ENCODE results near the gene SAMD4B. TPM values are rescaled to one million over a fixed set of nuclear protein-coding genes. Genes with fewer than 3 reads are reported as not detected.

The SAMD4B gene
- total RNA-seq, 1 experiment from 2014 or later, result 135 TPM

DNA sequence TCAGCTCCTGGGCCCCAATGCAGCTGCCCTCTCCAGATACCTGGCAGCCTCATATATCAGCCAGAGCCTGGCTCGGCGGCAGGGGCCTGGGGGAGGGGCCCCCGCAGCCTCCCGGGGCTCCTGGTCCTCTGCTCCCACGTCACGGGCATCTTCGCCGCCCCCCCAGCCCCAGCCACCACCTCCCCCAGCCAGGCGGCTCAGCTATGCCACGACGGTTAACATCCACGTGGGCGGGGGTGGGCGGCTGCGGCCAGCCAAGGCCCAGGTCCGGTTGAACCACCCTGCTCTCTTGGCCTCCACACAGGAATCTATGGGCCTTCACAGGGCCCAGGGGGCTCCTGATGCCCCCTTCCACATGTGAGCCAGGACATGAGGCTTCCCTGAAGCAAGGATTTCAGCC is 82.7 kb downstream of the SAMD4B start:
- no peak overlapping the region; a peak in 1 of 7 replicates for H3K27ac Mint-ChIP-seq
- no peak overlapping the region for H2BK5ac ChIP-seq (ENCODE audit: insufficient read length, low read length)
- TF ChIP-seq, protein P1, sequence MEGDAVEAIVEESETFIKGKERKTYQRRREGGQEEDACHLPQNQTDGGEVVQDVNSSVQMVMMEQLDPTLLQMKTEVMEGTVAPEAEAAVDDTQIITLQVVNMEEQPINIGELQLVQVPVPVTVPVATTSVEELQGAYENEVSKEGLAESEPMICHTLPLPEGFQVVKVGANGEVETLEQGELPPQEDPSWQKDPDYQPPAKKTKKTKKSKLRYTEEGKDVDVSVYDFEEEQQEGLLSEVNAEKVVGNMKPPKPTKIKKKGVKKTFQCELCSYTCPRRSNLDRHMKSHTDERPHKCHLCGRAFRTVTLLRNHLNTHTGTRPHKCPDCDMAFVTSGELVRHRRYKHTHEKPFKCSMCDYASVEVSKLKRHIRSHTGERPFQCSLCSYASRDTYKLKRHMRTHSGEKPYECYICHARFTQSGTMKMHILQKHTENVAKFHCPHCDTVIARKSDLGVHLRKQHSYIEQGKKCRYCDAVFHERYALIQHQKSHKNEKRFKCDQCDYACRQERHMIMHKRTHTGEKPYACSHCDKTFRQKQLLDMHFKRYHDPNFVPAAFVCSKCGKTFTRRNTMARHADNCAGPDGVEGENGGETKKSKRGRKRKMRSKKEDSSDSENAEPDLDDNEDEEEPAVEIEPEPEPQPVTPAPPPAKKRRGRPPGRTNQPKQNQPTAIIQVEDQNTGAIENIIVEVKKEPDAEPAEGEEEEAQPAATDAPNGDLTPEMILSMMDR (conservative IDR thresholded peaks at IDR 0.05), result no peak
- no peak overlapping the region for H3K14ac ChIP-seq (ENCODE audit: insufficient read depth, low read length)
- H3T11ph ChIP-seq (ENCODE audit: low read length), result no peak overlapping the region
- H3K27me3 Mint-ChIP-seq (ENCODE audit: low read depth), result no peaks in the 10 kb centered on the region
- no peak overlapping the region for H2AFZ ChIP-seq (ENCODE audit: low read length)
- H2AK5ac ChIP-seq (ENCODE audit: insufficient read length, low read length), result no peak overlapping the region
- WGBS (ENCODE audit: extremely low coverage, insufficient read length, low lambda C conversion rate), result no CpG with 5 or more reads among the region's 16 CpGs
- no peak overlapping the region for H3K9ac ChIP-seq (ENCODE audit: extremely low read depth, insufficient read length, low read length)
- no peak overlapping the region for H3K4ac ChIP-seq (ENCODE audit: low read depth, low read length)
- H4K5ac ChIP-seq (ENCODE audit: insufficient read length, low read depth, low read length), result no peak overlapping the region
- no peaks in the 10 kb centered on the region for H3K9me3 Mint-ChIP-seq
- H2BK120ac ChIP-seq (ENCODE audit: low read depth, low read length, poor library complexity, severe bottlenecking), result no peak overlapping the region
- peaks cover 7% of the 10 kb centered on the region; the same call in 1 of the 2 replicates for H3K4me1 ChIP-seq (ENCODE audit: insufficient read depth, low read length)
- no peak overlapping the region for H3K56ac ChIP-seq (ENCODE audit: insufficient read length, low read depth, low read length)
- no peaks in the 10 kb centered on the region for H3K27me3 ChIP-seq (ENCODE audit: insufficient read depth, low read length)
- H4K91ac ChIP-seq (ENCODE audit: insufficient read length, low read depth, low read length), result no peak overlapping the region
- H3K27ac ChIP-seq (ENCODE audit: insufficient read length, low read depth, low read length), result no peak overlapping the region
- no peaks in the 10 kb centered on the region for H3K79me2 ChIP-seq (ENCODE audit: insufficient read depth, low read length)
- H3K79me1 ChIP-seq (ENCODE audit: insufficient read depth, low read depth, low read length, poor library complexity, severe bottlenecking), result no peaks in the 10 kb centered on the region
- no peak for DNase-seq
- H3K36me3 Mint-ChIP-seq (ENCODE audit: insufficient read depth in 1 of 3, low read depth in 3 of 3), result peaks cover 23 to 60% (median 51%) of the 10 kb centered on the region in 3 experiments
- H2BK12ac ChIP-seq (ENCODE audit: insufficient read length, low read depth, low read length), result no peak overlapping the region
- H3K18ac ChIP-seq (ENCODE audit: insufficient read length, low read depth, low read length), result no peak overlapping the region
- H2BK20ac ChIP-seq (ENCODE audit: low read depth, low read length, poor library complexity, severe bottlenecking), result no peak overlapping the region
- H2BK15ac ChIP-seq (ENCODE audit: low read depth, low read length), result no peak overlapping the region
- no peaks in the 10 kb centered on the region for H4K20me1 ChIP-seq (ENCODE audit: control insufficient read depth, insufficient read depth, insufficient read length)
- H3K4me1 Mint-ChIP-seq, result peaks cover 26 to 31% of the 10 kb centered on the region in 2 experiments
- H3K9me3 ChIP-seq (ENCODE audit: control insufficient read depth, low read depth, low read length), result no peaks in the 10 kb centered on the region
- no peak overlapping the region for H4K8ac ChIP-seq (replicated peaks; ENCODE audit: insufficient read length, low read depth, low read length)
- no peak overlapping the region for H3K4me2 ChIP-seq (ENCODE audit: insufficient read depth, insufficient read length, low read length)
- H3K4me3 Mint-ChIP-seq, result no peak overlapping the region
- no peaks in the 10 kb centered on the region for H3K23me2 ChIP-seq (ENCODE audit: insufficient read length, low read depth, low read length, poor library complexity, severe bottlenecking)
- H3K23ac ChIP-seq (ENCODE audit: insufficient read length, low read depth, low read length), result no peak overlapping the region
